PFSK-1 (cell line): ENCODE results near the gene UNC80.

Experiments
- POLR2AphosphoS5 ChIP-seq: IDR thresholded peaks from 2 replicates; pipeline ENCODE4 v1.6.1; 2012; ENCODE audit warnings: low read depth, mild to moderate bottlenecking, control low read depth, low read length, moderate library complexity
- TAF1 ChIP-seq: IDR thresholded peaks from 2 replicates; pipeline ENCODE4 v1.6.1; 2012; ENCODE audit warnings: low read length, control low read depth, borderline replicate concordance; ENCODE audit not compliant: insufficient read depth
- TF ChIP-seq, protein P1 (sequence below), 2 experiments: IDR thresholded peaks; 2 replicates each; pipeline versions ENCODE4 v1.6.1 to v1.8.0; 2011 to 2012; ENCODE audit warnings: low read depth in 2 of 2, low read length in 2 of 2, control low read depth in 1 of 2, inconsistent platforms in 1 of 2, mild to moderate bottlenecking in 1 of 2, moderate library complexity in 1 of 2; ENCODE audit not compliant: insufficient read depth in 1 of 2

DNA sequence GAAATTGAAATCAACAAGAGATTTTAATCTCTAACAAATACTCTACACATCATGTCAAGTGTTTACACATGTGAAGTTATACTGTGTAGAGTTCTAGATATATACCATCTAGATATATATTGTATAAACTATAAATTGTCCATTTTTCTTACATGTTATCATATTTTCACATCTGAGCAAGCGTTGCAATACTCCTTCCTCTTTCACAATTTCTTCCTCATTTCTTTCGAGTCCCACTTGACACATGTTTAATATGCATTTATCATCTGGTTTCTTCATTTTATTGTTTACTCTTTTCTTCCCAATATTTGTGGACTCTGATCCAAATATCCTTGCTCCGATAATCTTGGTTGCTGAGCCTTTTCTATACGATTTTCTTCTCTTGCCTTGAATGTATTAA is 50.2 kb downstream of the UNC80 start:
- no peak for TF ChIP-seq TAF1
- no peak for TF ChIP-seq POLR2AphosphoS5
- TF ChIP-seq, protein P1, sequence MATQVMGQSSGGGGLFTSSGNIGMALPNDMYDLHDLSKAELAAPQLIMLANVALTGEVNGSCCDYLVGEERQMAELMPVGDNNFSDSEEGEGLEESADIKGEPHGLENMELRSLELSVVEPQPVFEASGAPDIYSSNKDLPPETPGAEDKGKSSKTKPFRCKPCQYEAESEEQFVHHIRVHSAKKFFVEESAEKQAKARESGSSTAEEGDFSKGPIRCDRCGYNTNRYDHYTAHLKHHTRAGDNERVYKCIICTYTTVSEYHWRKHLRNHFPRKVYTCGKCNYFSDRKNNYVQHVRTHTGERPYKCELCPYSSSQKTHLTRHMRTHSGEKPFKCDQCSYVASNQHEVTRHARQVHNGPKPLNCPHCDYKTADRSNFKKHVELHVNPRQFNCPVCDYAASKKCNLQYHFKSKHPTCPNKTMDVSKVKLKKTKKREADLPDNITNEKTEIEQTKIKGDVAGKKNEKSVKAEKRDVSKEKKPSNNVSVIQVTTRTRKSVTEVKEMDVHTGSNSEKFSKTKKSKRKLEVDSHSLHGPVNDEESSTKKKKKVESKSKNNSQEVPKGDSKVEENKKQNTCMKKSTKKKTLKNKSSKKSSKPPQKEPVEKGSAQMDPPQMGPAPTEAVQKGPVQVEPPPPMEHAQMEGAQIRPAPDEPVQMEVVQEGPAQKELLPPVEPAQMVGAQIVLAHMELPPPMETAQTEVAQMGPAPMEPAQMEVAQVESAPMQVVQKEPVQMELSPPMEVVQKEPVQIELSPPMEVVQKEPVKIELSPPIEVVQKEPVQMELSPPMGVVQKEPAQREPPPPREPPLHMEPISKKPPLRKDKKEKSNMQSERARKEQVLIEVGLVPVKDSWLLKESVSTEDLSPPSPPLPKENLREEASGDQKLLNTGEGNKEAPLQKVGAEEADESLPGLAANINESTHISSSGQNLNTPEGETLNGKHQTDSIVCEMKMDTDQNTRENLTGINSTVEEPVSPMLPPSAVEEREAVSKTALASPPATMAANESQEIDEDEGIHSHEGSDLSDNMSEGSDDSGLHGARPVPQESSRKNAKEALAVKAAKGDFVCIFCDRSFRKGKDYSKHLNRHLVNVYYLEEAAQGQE (IDR thresholded peaks at IDR 0.05; ENCODE audit: insufficient read depth in 1 of 2, low read depth in 2 of 2, low read length in 2 of 2), result no peak
